ENCODE data around the gene CLDN7.
"Not testable (repeated sequence)": the region's sequence is repeated elsewhere in the genome, so short reads cannot be mapped to it uniquely, and the experiment has no call there.

Gene CLDN7

GRCh38 chr17:7256766-7257456 is 5.4 kb downstream of the CLDN7 start:
- in situ Hi-C loops (cut with MboI; ENCODE audit: low sequenced_read_pairs) = no loop called here

GRCh38 chr17:7254511-7254910 is 7.8 kb downstream of the CLDN7 start:
- in situ Hi-C loops (cut with MboI; ENCODE audit: low sequenced_read_pairs) = no loop called here

- in situ Hi-C loops (cut with MboI; ENCODE audit: low sequenced_read_pairs) = no loop called here
These were observed 9.2 kb downstream of the CLDN7 start for GRCh38 chr17:7253082-7253481.

- in situ Hi-C loops (cut with MboI; ENCODE audit: low sequenced_read_pairs) = no loop called here
These were observed 9.9 kb downstream of the CLDN7 start, which contains the start of gene ELP5 for GRCh38 chr17:7252176-7253043. Gene ELP5 (plus strand): TSS chr17:7252215. CDS start chr17:7252551, 336 bp downstream.

- in situ Hi-C loops (cut with MboI; ENCODE audit: low sequenced_read_pairs) = no loop called here
These were observed 10.6 kb downstream of the CLDN7 start, which contains the start of gene CTDNEP1 for GRCh38 chr17:7251661-7252175. Gene CTDNEP1 (minus strand): TSS chr17:7251734. CDS start chr17:7251296, 438 bp downstream.

GRCh38 chr17:7250695-7251627 is 11.3 kb downstream of the CLDN7 start:
- in situ Hi-C loops (cut with MboI; ENCODE audit: low sequenced_read_pairs) = no loop called here

GRCh38 chr17:7249830-7250229 is 12.4 kb downstream of the CLDN7 start:
- in situ Hi-C loops (cut with MboI; ENCODE audit: low sequenced_read_pairs) = no loop called here

GRCh38 chr17:7249214-7249613 is 13.1 kb downstream of the CLDN7 start:
- in situ Hi-C loops (cut with MboI; ENCODE audit: low sequenced_read_pairs) = no loop called here

GRCh38 chr17:7248796-7249195 is 13.5 kb downstream of the CLDN7 start:
- in situ Hi-C loops (cut with MboI; ENCODE audit: low sequenced_read_pairs) = no loop called here

- in situ Hi-C loops (cut with MboI; ENCODE audit: low sequenced_read_pairs) = no loop called here
These were observed 15.5 kb downstream of the CLDN7 start for GRCh38 chr17:7246779-7247178.

- in situ Hi-C loops (cut with MboI; ENCODE audit: low sequenced_read_pairs) = not testable (repeated sequence)
These were observed 18.4 kb downstream of the CLDN7 start for GRCh38 chr17:7243838-7244237.

GRCh38 chr17:7243453-7243729 is 18.9 kb downstream of the CLDN7 start:
- in situ Hi-C loops (cut with MboI; ENCODE audit: low sequenced_read_pairs) = no loop called here

- in situ Hi-C loops (cut with MboI; ENCODE audit: low sequenced_read_pairs) = no loop called here
These were observed 19.4 kb downstream of the CLDN7 start for GRCh38 chr17:7242717-7243452.

GRCh38 chr17:7241783-7242716 is 20.2 kb downstream of the CLDN7 start, which contains the start of gene GABARAP:
Gene GABARAP (minus strand): TSS chr17:7242449. CDS start chr17:7242330, 119 bp downstream.
- in situ Hi-C loops (cut with MboI; ENCODE audit: low sequenced_read_pairs) = no loop called here

GRCh38 chr17:7241090-7241733 is 21.1 kb downstream of the CLDN7 start:
- in situ Hi-C loops (cut with MboI; ENCODE audit: low sequenced_read_pairs) = no loop called here

GRCh38 chr17:7240375-7240774 is 21.9 kb downstream of the CLDN7 start:
- in situ Hi-C loops (cut with MboI; ENCODE audit: low sequenced_read_pairs) = no loop called here

GRCh38 chr17:7239091-7240027 is 22.9 kb downstream of the CLDN7 start, which contains the start of gene PHF23:
Gene PHF23 (minus strand): TSS chr17:7239457. CDS start chr17:7239279, 178 bp downstream.
- in situ Hi-C loops (cut with MboI; ENCODE audit: low sequenced_read_pairs) = no loop called here

Data from HL-60/S4 treated with retinoic acid at 250 ng/mL for 4 days and 3 days (cell line).